SK-N-SH (cell line): Measurements from ENCODE around the gene KRTAP13-1. TPM values are rescaled to one million over a fixed set of nuclear protein-coding genes. Genes with fewer than 3 reads are reported as not detected.

Experiments used
- CTCF ChIA-PET: fragments of 300-600, 350-600 bp; formaldehyde crosslinking; extraction: SDS; loops from one replicate; lab custom pipeline; 2021; lab: Yijun Ruan, JAX
- POLR2A ChIA-PET: fragments of 350-600 bp; sonication (Branson Sonifier 250); formaldehyde crosslinking; extraction: SDS; loops from one replicate; lab custom pipeline; 2020; ENCODE audit warnings: antibody characterized with exemption, inconsistent platforms; lab: Yijun Ruan, JAX
- DNase-seq: peaks from one replicate; pipeline ENCODE4 v3.0.0; 2012
- H2AFZ ChIP-seq: fragments of 200-600 bp; sonication (generic); 2 replicates; pipeline ENCODE4 v1.8.1; 2016; ENCODE audit warnings: antibody characterized with exemption, mild to moderate bottlenecking, low read depth
- H3F3A ChIP-seq: fragments of 200-600 bp; sonication (generic); replicated peaks from 2 replicates; pipeline ENCODE3; 2016; ENCODE audit warnings: antibody characterized with exemption, mild to moderate bottlenecking; ENCODE audit not compliant: insufficient read depth
- H3K27ac ChIP-seq, 2 experiments: fragments of 200-500 bp in 1 of 2; fragments of 200-600 bp in 1 of 2; sonication (Bioruptor generic) in 1 of 2; sonication (generic), shearing (Covaris generic) in 1 of 2; 2 replicates each; pipeline versions ENCODE4 v1.5.1 to v1.6.1; 2014 to 2016; ENCODE audit warnings: low read depth in 2 of 2, inconsistent platforms in 1 of 2, low read length in 1 of 2, mild to moderate bottlenecking in 1 of 2, mixed read lengths in 1 of 2
- H3K27me3 ChIP-seq: fragments of 200-600 bp; sonication (generic), shearing (Covaris generic); 2 replicates; pipeline ENCODE4 v1.6.1; 2016; ENCODE audit warnings: mixed run types; ENCODE audit not compliant: insufficient read depth
- H3K36me3 ChIP-seq, 2 experiments: fragments of 200-500 bp in 1 of 2; fragments of 200-600 bp in 1 of 2; sonication (Bioruptor generic) in 1 of 2; sonication (generic) in 1 of 2; replicated peaks in 1 of 2; 2 replicates each; pipeline versions ENCODE3 to v1.5.1; 2014 to 2016; ENCODE audit warnings: low read length in 1 of 2, mild to moderate bottlenecking in 1 of 2; ENCODE audit not compliant: insufficient read depth in 2 of 2, control insufficient read depth in 1 of 2
- H3K4me1 ChIP-seq, 2 experiments: fragments of 200-500 bp in 1 of 2; fragments of 200-600 bp in 1 of 2; sonication (Bioruptor generic) in 1 of 2; sonication (generic), shearing (Covaris generic) in 1 of 2; 2 replicates each; pipeline versions ENCODE4 v1.5.1 to v1.6.1; 2014 to 2016; ENCODE audit warnings: low read depth in 1 of 2, low read length in 1 of 2, mixed run types in 1 of 2; ENCODE audit not compliant: insufficient read depth in 2 of 2, control insufficient read depth in 1 of 2
- H3K4me2 ChIP-seq: fragments of 200-600 bp; sonication (generic), shearing (Covaris generic); 2 replicates; pipeline ENCODE4 v1.6.1; 2017; ENCODE audit warnings: mixed run types
- H3K4me3 ChIP-seq, 2 experiments: fragments of 200-500 bp in 1 of 2; fragments of 200-600 bp in 1 of 2; sonication (Bioruptor generic) in 1 of 2; sonication (generic), shearing (Covaris generic) in 1 of 2; 2 replicates each; pipeline versions ENCODE4 v1.5.1 to v1.8.1; 2014 to 2016; ENCODE audit warnings: low read depth in 2 of 2, inconsistent platforms in 1 of 2, low read length in 1 of 2, mild to moderate bottlenecking in 1 of 2, mixed read lengths in 1 of 2, moderate library complexity in 1 of 2
- H3K79me2 ChIP-seq: fragments of 200-600 bp; sonication (generic); 2 replicates; pipeline ENCODE4 v1.8.1; 2017; ENCODE audit warnings: mild to moderate bottlenecking; ENCODE audit not compliant: insufficient read depth
- H3K9ac ChIP-seq: fragments of 200-600 bp; sonication (generic); 2 replicates; pipeline ENCODE4 v1.6.1; 2017; ENCODE audit warnings: mixed run types
- H3K9me2 ChIP-seq: fragments of 200-600 bp; sonication (generic); 2 replicates; pipeline ENCODE4 v1.6.1; 2017; ENCODE audit warnings: mixed run types
- H3K9me3 ChIP-seq: fragments of 200-600 bp; sonication (generic); 2 replicates; pipeline ENCODE4 v1.6.1; 2017; ENCODE audit warnings: mixed run types, mild to moderate bottlenecking, moderate library complexity
- H4K20me1 ChIP-seq: fragments of 200-600 bp; sonication (generic); 2 replicates; pipeline ENCODE4 v1.6.1; 2017; ENCODE audit warnings: mild to moderate bottlenecking, mixed run types; ENCODE audit not compliant: insufficient read depth
- CHD2 ChIP-seq: fragments of 150-350 bp; IDR thresholded peaks from 2 replicates; pipeline ENCODE4 v1.6.1; 2018; ENCODE audit warnings: low read length; ENCODE audit not compliant: partially characterized antibody
- CTCF ChIP-seq: fragments of 200-600 bp; sonication (generic); IDR thresholded peaks from 2 replicates; pipeline ENCODE4 v1.6.1; 2017; ENCODE audit warnings: antibody characterized with exemption, mild to moderate bottlenecking, moderate library complexity
- FOSL2 ChIP-seq: IDR thresholded peaks from 2 replicates; pipeline ENCODE4 v1.4.0; 2012; ENCODE audit warnings: low read depth, mild to moderate bottlenecking, moderate library complexity, borderline replicate concordance
- FOXM1 ChIP-seq: IDR thresholded peaks from 2 replicates; pipeline ENCODE4 v1.4.0; 2012; ENCODE audit warnings: low read depth, mild to moderate bottlenecking
- GABPA ChIP-seq: IDR thresholded peaks from 2 replicates; pipeline ENCODE4 v1.4.0; 2012; ENCODE audit warnings: low read depth, mild to moderate bottlenecking
- MAX ChIP-seq: IDR thresholded peaks from 2 replicates; pipeline ENCODE4 v1.4.0; 2012; ENCODE audit warnings: low read depth
- NFIC ChIP-seq: IDR thresholded peaks from 2 replicates; pipeline ENCODE4 v1.4.0; 2012; ENCODE audit warnings: borderline replicate concordance
- NRF1 ChIP-seq: IDR thresholded peaks from 2 replicates; pipeline ENCODE4 v1.6.1; 2012; ENCODE audit warnings: low read depth, mild to moderate bottlenecking, low read length
- RAD21 ChIP-seq: IDR thresholded peaks from 2 replicates; pipeline ENCODE4 v1.6.1; 2012; ENCODE audit warnings: mild to moderate bottlenecking, low read length
- RCOR1 ChIP-seq: fragments of 150-350 bp; IDR thresholded peaks from 2 replicates; pipeline ENCODE4 v1.6.1; 2017; ENCODE audit warnings: antibody characterized with exemption, low read length
- SMC3 ChIP-seq: IDR thresholded peaks from 2 replicates; pipeline ENCODE4 v1.6.1; 2012; ENCODE audit warnings: low read depth, low read length, improper control_type of control experiment
- USF2 ChIP-seq: fragments of 150-350 bp; IDR thresholded peaks from 2 replicates; pipeline ENCODE4 v1.6.1; 2017; ENCODE audit warnings: antibody characterized with exemption, low read length, low read depth, borderline replicate concordance
- ZBTB33 ChIP-seq: IDR thresholded peaks from 2 replicates; pipeline ENCODE4 v1.4.0; 2012; ENCODE audit warnings: low read depth, borderline replicate concordance
- WGBS: methylation state at CpG from one replicate; pipeline ENCODE4 v1.1.6; 2017; ENCODE audit warnings: low lambda C conversion rate; 5-methylcytosine and 5-hydroxymethylcytosine counted together
- polyA plus RNA-seq, 3 experiments: library from polyadenylated mRNA; depleted of rRNA; stranded (reverse); fragments of >200 nt; gene quantifications; 2 replicates each; pipeline ENCODE4 v1.2.3, GENCODE V29; 2012

KRTAP13-1 gene
- polyA plus RNA-seq, 1 of the 3 experiments (the other 2 are of a cell fraction), result not detected

- H3K4me1 ChIP-seq, result no peaks in the 10 kb centered on the region
- H3K27ac ChIP-seq, result no peak overlapping the region
- no peak overlapping the region for H3K4me2 ChIP-seq
- ChIA-PET POLR2A (no interaction called here), CTCF (interaction anchor here (1.2 to 1.5 kb wide), 3 partner anchors 10 to 60 kb away, joined by 3 to 5 read pairs (median 4); no protein-coding TSS in a partner anchor)
- no peak for DNase-seq
- H3K27me3 ChIP-seq, result peaks cover 5% of the 10 kb centered on the region; the same call in 1 of the 2 replicates
- H3K36me3 ChIP-seq, result no peaks in the 10 kb centered on the region
- no peak overlapping the region for H2AFZ ChIP-seq
- no peak for TF ChIP-seq RCOR1
- TF ChIP-seq GABPA, result no peak
- TF ChIP-seq NFIC, result no peak
- TF ChIP-seq SMC3, result no peak
- TF ChIP-seq FOXM1, result no peak
- TF ChIP-seq RAD21, result no peak
- TF ChIP-seq MAX, result no peak
- no peak for TF ChIP-seq CHD2
- TF ChIP-seq CTCF, result no peak
- TF ChIP-seq USF2, result no peak
- no peak for TF ChIP-seq FOSL2
- no peak for TF ChIP-seq NRF1
- no peaks in the 10 kb centered on the region for H3K9me3 ChIP-seq
- no peak overlapping the region for H3K4me3 ChIP-seq
- H4K20me1 ChIP-seq, result no peaks in the 10 kb centered on the region
- H3K79me2 ChIP-seq, result no peaks in the 10 kb centered on the region
- no peak overlapping the region for H3K9ac ChIP-seq
- no peaks in the 10 kb centered on the region for H3F3A ChIP-seq
- no peaks in the 10 kb centered on the region for H3K9me2 ChIP-seq
Measured at GRCh38 chr21:30443226-30443625, 47.4 kb downstream of the KRTAP13-1 start.

GRCh38 chr21:30444204-30444603 lies 48.4 kb downstream of the KRTAP13-1 start:
- Histone ChIP-seq H3K9me2 (no peaks in the 10 kb centered on the region), H3K79me2 (no peaks in the 10 kb centered on the region), H3K9ac (no peak overlapping the region), H3K27ac (no peak overlapping the region), H4K20me1 (no peaks in the 10 kb centered on the region), H3K4me3 (no peak overlapping the region), H3K36me3 (no peaks in the 10 kb centered on the region), H3K4me2 (no peak overlapping the region), H3K27me3 (peaks cover 5% of the 10 kb centered on the region; the same call in 1 of the 2 replicates), H3F3A (no peaks in the 10 kb centered on the region), H2AFZ (no peak overlapping the region), H3K9me3 (no peaks in the 10 kb centered on the region), H3K4me1 (no peaks in the 10 kb centered on the region)
- ChIA-PET POLR2A (no interaction called here), CTCF (interaction anchor here (1.5 kb wide), 1 partner anchor 59 kb away, joined by 5 read pairs; no protein-coding TSS in a partner anchor)
- WGBS, result 0% methylated on average over 1 of the region's 1 CpG
- DNase-seq, result no peak
- no peak for TF ChIP-seq ZBTB33
- TF ChIP-seq CTCF, result peak; percentile 26; the same call in 1 of the 2 replicates
